A549 (cell line): Measurements from ENCODE around the gene OTOR. TPM values are rescaled to one million over a fixed set of nuclear protein-coding genes. Genes with fewer than 3 reads are reported as not detected.

Experiments
- ATAC-seq, 2 experiments: fragments of 200-7000 bp in 1 of 2; fragments of >200 bp in 1 of 2; cut with Nextera tagmentation in 1 of 2; cut with Tn5 transposase in 1 of 2; 3 replicates each; pipeline versions ENCODE4 v1.8.0 to v1.9.1; 2018 to 2020; ENCODE audit warnings: mild to moderate bottlenecking in 1 of 2, moderate library complexity in 1 of 2
- CTCF ChIA-PET: fragments of 300-600 bp; sonication (Branson Sonifier 250); formaldehyde crosslinking; extraction: SDS; loops from one replicate; lab custom pipeline; 2021; ENCODE audit warnings: antibody characterized with exemption, inconsistent platforms; lab: Yijun Ruan, JAX
- POLR2A ChIA-PET: fragments of 350-600 bp; formaldehyde crosslinking; extraction: SDS; loops from one replicate; lab custom pipeline; 2021; ENCODE audit warnings: antibody characterized with exemption, inconsistent platforms; lab: Yijun Ruan, JAX
- DNase-seq, 2 experiments: peaks; one replicate each; pipeline versions ENCODE4 v3.0.0 to v3.0.0-alpha.2; 2011 to 2016; ENCODE audit warnings: low read depth in 1 of 2, low spot score in 1 of 2
- FAIRE-seq: peaks from 2 replicates; lab custom pipeline; 2011; peaks lifted over from hg19 to GRCh38; lab: Jason Lieb, UNC
- H3K27ac ChIP-seq, 2 experiments: fragments of >200 bp; sonication (Bioruptor Twin); formaldehyde crosslinking; 3 replicates each; pipeline ENCODE4 v1.5.1; 2016 to 2017
- H3K4me1 ChIP-seq: fragments of >200 bp; sonication (Bioruptor Twin); formaldehyde crosslinking; 3 replicates; pipeline ENCODE4 v1.6.1; 2016
- H3K4me2 ChIP-seq: fragments of >200 bp; sonication (Bioruptor Twin); formaldehyde crosslinking; 3 replicates; pipeline ENCODE4 v1.6.1; 2016
- H3K4me3 ChIP-seq: fragments of >200 bp; sonication (Bioruptor Twin); formaldehyde crosslinking; 3 replicates; pipeline ENCODE4 v1.5.1; 2016
- H3K9me3 ChIP-seq: fragments of >200 bp; sonication (Bioruptor Twin); formaldehyde crosslinking; 3 replicates; pipeline ENCODE4 v1.6.1; 2016
- BHLHE40 ChIP-seq: IDR thresholded peaks from 2 replicates; pipeline ENCODE4 v1.6.1; 2012; ENCODE audit warnings: low read depth, low read length, inconsistent platforms
- CEBPB ChIP-seq, 2 experiments: fragments of >200 bp in 1 of 2; sonication (Bioruptor Twin) in 1 of 2; formaldehyde crosslinking in 1 of 2; IDR thresholded peaks; 2 replicates each; pipeline ENCODE4 v1.6.1; 2012 to 2016
- ESRRA ChIP-seq: fragments of 150-350 bp; IDR thresholded peaks from 2 replicates; pipeline ENCODE4 v1.6.1; 2014; ENCODE audit warnings: mild to moderate bottlenecking, low read length, borderline replicate concordance
- FOSL2 ChIP-seq, 2 experiments: fragments of 450-650 bp in 1 of 2; fragments of >200 bp in 1 of 2; sonication (Bioruptor Twin) in 1 of 2; formaldehyde crosslinking; IDR thresholded peaks; 2 replicates each; pipeline versions ENCODE4 v1.5.0 to v1.6.1; 2016 to 2020; ENCODE audit warnings: mild to moderate bottlenecking in 1 of 2, moderate library complexity in 1 of 2
- HDAC2 ChIP-seq: fragments of 200-600 bp; sonication (generic); IDR thresholded peaks from 2 replicates; pipeline ENCODE4 v1.6.1; 2016
- HEYL ChIP-seq: fragments of 250-450 bp; sonication (Bioruptor Pico); IDR thresholded peaks from 2 replicates; pipeline ENCODE4 v1.8.0; 2021; ENCODE audit warnings: mild to moderate bottlenecking, moderate library complexity
- KDM5A ChIP-seq: fragments of 200-600 bp; sonication (generic); IDR thresholded peaks from 2 replicates; pipeline ENCODE4 v1.6.1; 2016; ENCODE audit warnings: antibody characterized with exemption, mild to moderate bottlenecking
- MAZ ChIP-seq: fragments of 150-350 bp; IDR thresholded peaks from 2 replicates; pipeline ENCODE4 v1.6.1; 2014; ENCODE audit warnings: antibody characterized with exemption, low read depth, low read length, borderline replicate concordance
- MYC ChIP-seq: IDR thresholded peaks from 2 replicates; pipeline ENCODE4 v1.6.1; 2012; ENCODE audit warnings: mild to moderate bottlenecking, inconsistent platforms, low read length, improper control_type of control experiment, borderline replicate concordance
- SMC3 ChIP-seq: fragments of >200 bp; sonication (Bioruptor Twin); formaldehyde crosslinking; IDR thresholded peaks from 3 replicates; pipeline ENCODE4 v1.6.1; 2018; ENCODE audit warnings: inconsistent platforms
- TFCP2L1 ChIP-seq: fragments of 250-450 bp; sonication (Bioruptor Pico); IDR thresholded peaks from 2 replicates; pipeline ENCODE4 v1.5.0; 2021; ENCODE audit warnings: mild to moderate bottlenecking
- ZNF302 ChIP-seq: fragments of 250-450 bp; sonication (Bioruptor Pico); IDR thresholded peaks from 2 replicates; pipeline ENCODE4 v1.9.0; 2021; ENCODE audit warnings: inconsistent platforms, mild to moderate bottlenecking, moderate library complexity
- WGBS: methylation state at CpG from one replicate; pipeline ENCODE4 v1.1.6; 2017; ENCODE audit errors: missing lambda C conversion rate; 5-methylcytosine and 5-hydroxymethylcytosine counted together
- polyA minus RNA-seq: library from RNA; depleted of rRNA, polyadenylated mRNA; stranded (reverse); fragments of >200 nt; gene quantifications from 2 replicates; pipeline ENCODE4 v1.2.3, GENCODE V29; 2011; rRNA and poly(A)+ RNA removed
- polyA plus RNA-seq, 4 experiments: library from polyadenylated mRNA; depleted of rRNA in 3 of 4; stranded (reverse); fragments of >200 nt; fragmentation: RNase III in 1 of 4; extraction: RNeasy Plus Mini Kit Qiagen cat#74134 plus additional on column Dnase treatment in 1 of 4; gene quantifications; 2 replicates in 3 of 4; 3 replicates in 1 of 4; pipeline ENCODE4 v1.2.3, GENCODE V29; 2011 to 2017
- TF ChIP-seq, protein P1 (sequence below): fragments of >200 bp; sonication (Bioruptor Twin); formaldehyde crosslinking; IDR thresholded peaks from 2 replicates; pipeline ENCODE4 v1.6.1; 2016
- TF ChIP-seq, protein P2 (sequence below): fragments of 150-350 bp; IDR thresholded peaks from 2 replicates; pipeline ENCODE4 v1.6.1; 2014; ENCODE audit warnings: low read depth, mild to moderate bottlenecking, low read length
- TF ChIP-seq, protein P3 (sequence below): IDR thresholded peaks from 2 replicates; pipeline ENCODE4 v1.6.1; 2012
- TF ChIP-seq, protein P4 (sequence below): fragments of 250-450 bp; sonication (Bioruptor Pico); IDR thresholded peaks from 2 replicates; pipeline ENCODE4 v1.5.0; 2020; ENCODE audit warnings: low read depth, mild to moderate bottlenecking, moderate library complexity
- TF ChIP-seq, protein P5 (sequence below): fragments of 450-650 bp; IDR thresholded peaks from 2 replicates; pipeline ENCODE4 v1.6.1; 2014; ENCODE audit warnings: antibody characterized with exemption

Gene OTOR, protein sequence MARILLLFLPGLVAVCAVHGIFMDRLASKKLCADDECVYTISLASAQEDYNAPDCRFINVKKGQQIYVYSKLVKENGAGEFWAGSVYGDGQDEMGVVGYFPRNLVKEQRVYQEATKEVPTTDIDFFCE
- not detected in 2 replicates for polyA plus RNA-seq (2011; rRNA removed)
- not detected in 2 replicates for polyA plus RNA-seq (2012; cell fraction: cytosol; rRNA removed)
- not detected in 2 replicates for polyA plus RNA-seq (2012; cell fraction: nucleus; rRNA removed)
- polyA plus RNA-seq (2017; fragmentation: RNase III; extraction: RNeasy Plus Mini Kit Qiagen cat#74134 plus additional on column Dnase treatment): not detected in 3 replicates
- not detected in 2 replicates for polyA minus RNA-seq

DNA sequence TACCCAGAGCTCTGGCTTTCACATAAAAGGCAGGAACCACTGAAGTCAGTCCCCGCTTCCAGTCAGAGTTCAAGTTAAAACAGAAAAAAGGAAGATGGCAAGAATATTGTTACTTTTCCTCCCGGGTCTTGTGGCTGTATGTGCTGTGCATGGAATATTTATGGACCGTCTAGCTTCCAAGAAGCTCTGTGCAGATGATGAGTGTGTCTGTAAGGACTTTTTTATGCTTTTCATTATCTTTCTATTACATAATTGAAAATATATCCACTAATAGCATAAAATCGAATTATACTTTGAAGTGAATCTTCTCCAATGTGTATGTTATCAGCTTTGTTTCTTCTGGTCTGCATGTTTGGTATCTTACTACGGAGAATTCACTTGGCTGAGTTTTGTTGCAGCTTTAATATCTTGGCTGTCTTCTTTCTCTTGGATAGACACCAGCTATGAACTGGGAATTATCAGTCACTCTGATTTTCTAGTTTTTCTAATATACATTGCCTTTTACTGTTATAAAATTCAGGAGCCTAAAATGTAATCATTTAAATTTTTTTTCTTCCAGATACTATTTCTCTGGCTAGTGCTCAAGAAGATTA lies at the start of gene OTOR:
TSS of gene OTOR (plus strand) at position 51 of the 593 bp plus-strand sequence. CDS start at position 95, 44 bp downstream.
- 36% methylated on average over 5 of the region's 5 CpGs for WGBS
- CTCF ChIA-PET: interaction anchor here (3.3 to 5.9 kb wide), 2 partner anchors 13 kb away, joined by 20 to 56 read pairs; no protein-coding TSS in a partner anchor
- no peaks in the 10 kb centered on the region for H3K9me3 ChIP-seq
- no peak for ATAC-seq
- TF ChIP-seq HEYL (CRISPR knock-in tag): no peak
- TF ChIP-seq MAZ: no peak
- no peak for TF ChIP-seq ESRRA
- no peak for TF ChIP-seq ZNF302 (CRISPR knock-in tag)
- TF ChIP-seq, protein P1, sequence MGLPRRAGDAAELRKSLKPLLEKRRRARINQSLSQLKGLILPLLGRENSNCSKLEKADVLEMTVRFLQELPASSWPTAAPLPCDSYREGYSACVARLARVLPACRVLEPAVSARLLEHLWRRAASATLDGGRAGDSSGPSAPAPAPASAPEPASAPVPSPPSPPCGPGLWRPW: no peak
- TF ChIP-seq CEBPB (IDR thresholded peaks at IDR 0.05): no peak
- TF ChIP-seq, protein P2, sequence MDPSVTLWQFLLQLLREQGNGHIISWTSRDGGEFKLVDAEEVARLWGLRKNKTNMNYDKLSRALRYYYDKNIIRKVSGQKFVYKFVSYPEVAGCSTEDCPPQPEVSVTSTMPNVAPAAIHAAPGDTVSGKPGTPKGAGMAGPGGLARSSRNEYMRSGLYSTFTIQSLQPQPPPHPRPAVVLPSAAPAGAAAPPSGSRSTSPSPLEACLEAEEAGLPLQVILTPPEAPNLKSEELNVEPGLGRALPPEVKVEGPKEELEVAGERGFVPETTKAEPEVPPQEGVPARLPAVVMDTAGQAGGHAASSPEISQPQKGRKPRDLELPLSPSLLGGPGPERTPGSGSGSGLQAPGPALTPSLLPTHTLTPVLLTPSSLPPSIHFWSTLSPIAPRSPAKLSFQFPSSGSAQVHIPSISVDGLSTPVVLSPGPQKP: no peak
- TF ChIP-seq FOSL2 (IDR thresholded peaks at IDR 0.05): no peak
- no peak for TF ChIP-seq FOSL2 (CRISPR knock-in tag; IDR thresholded peaks at IDR 0.05)
- no peak for TF ChIP-seq HDAC2
- TF ChIP-seq SMC3: no peak
- TF ChIP-seq BHLHE40: no peak
- TF ChIP-seq, protein P3, sequence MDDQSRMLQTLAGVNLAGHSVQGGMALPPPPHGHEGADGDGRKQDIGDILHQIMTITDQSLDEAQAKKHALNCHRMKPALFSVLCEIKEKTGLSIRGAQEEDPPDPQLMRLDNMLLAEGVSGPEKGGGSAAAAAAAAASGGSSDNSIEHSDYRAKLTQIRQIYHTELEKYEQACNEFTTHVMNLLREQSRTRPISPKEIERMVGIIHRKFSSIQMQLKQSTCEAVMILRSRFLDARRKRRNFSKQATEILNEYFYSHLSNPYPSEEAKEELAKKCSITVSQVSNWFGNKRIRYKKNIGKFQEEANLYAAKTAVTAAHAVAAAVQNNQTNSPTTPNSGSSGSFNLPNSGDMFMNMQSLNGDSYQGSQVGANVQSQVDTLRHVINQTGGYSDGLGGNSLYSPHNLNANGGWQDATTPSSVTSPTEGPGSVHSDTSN: no peak
- TF ChIP-seq, protein P4, sequence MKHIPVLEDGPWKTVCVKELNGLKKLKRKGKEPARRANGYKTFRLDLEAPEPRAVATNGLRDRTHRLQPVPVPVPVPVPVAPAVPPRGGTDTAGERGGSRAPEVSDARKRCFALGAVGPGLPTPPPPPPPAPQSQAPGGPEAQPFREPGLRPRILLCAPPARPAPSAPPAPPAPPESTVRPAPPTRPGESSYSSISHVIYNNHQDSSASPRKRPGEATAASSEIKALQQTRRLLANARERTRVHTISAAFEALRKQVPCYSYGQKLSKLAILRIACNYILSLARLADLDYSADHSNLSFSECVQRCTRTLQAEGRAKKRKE (CRISPR knock-in tag): no peak
- TF ChIP-seq, all 56 proteins: peak for 0
- no peak for DNase-seq
- Histone ChIP-seq H3K4me2 (no peak within 1 kb of the TSS), H3K27ac (no peak within 1 kb of the TSS), H3K4me3 (no peak within 1 kb of the TSS), H3K4me1 (no peaks in the 10 kb centered on the region)
- POLR2A ChIA-PET: no interaction called here
- FAIRE-seq: no peak

DNA sequence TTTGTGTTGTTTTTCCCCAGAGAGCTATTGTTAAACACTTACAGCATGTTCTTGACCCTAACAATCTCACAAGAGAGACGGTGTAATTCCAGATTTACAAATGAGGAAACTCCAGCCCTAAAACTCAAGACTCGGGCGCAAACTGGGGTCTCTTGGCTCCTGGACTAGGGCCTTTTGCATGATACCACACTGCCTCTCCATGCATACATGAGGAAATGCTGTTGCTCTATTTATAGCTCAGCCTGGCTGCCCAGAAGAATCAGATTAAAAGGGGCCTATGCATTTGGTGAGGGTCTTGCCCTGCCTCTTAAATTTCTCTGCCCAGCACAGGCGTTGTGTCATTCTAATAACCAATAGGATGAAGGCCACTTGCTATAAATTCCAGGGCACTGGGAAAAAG lies 48.9 kb upstream of the OTOR start:
- POLR2A ChIA-PET: no interaction called here
- WGBS: 41% methylated on average over 4 of the region's 4 CpGs
- Histone ChIP-seq H3K4me3 (no peak overlapping the region), H3K27ac (no peak overlapping the region), H3K4me1 (no peaks in the 10 kb centered on the region), H3K9me3 (no peaks in the 10 kb centered on the region)
- no peak for DNase-seq
- CTCF ChIA-PET: interaction anchor here (0.9 to 1.3 kb wide), 2 partner anchors 40 to 104 kb away, joined by 3 read pairs; no protein-coding TSS in a partner anchor
- TF ChIP-seq FOSL2 (IDR thresholded peaks at IDR 0.05) (no peak), FOSL2 (CRISPR knock-in tag; IDR thresholded peaks at IDR 0.05) (no peak), CEBPB (IDR thresholded peaks at IDR 0.05) (no peak), ESRRA (no peak), KDM5A (no peak), MYC (no peak), TFCP2L1 (CRISPR knock-in tag) (no peak), BHLHE40 (no peak)
- TF ChIP-seq, protein P5, sequence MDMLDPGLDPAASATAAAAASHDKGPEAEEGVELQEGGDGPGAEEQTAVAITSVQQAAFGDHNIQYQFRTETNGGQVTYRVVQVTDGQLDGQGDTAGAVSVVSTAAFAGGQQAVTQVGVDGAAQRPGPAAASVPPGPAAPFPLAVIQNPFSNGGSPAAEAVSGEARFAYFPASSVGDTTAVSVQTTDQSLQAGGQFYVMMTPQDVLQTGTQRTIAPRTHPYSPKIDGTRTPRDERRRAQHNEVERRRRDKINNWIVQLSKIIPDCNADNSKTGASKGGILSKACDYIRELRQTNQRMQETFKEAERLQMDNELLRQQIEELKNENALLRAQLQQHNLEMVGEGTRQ: no peak
- TF ChIP-seq, all 56 proteins: peak for 0
- no peak for ATAC-seq
- FAIRE-seq: no peak
- no peak overlapping the region for H3K4me2 ChIP-seq
